WTC11 (cell line): Measurements from ENCODE around the gene ITM2C. TPM values are rescaled to one million over a fixed set of nuclear protein-coding genes. Genes with fewer than 3 reads are reported as not detected.
A peak's percentile ranks its signal among the peaks of the same experiment; 100 is the strongest.

Experiments
- ATAC-seq: fragments of 200-7000 bp; cut with Tn5 transposase; 2 replicates; pipeline ENCODE4 v1.10.0; 2021; ENCODE audit warnings: mild to moderate bottlenecking, moderate library complexity
- CTCF ChIA-PET: fragments of 300-600 bp; sonication (Branson Sonifier 250); formaldehyde crosslinking; loops from one replicate; lab custom pipeline; 2021; ENCODE audit warnings: antibody characterized with exemption; lab: Charles Lee
- POLR2A ChIA-PET: fragments of 350-600 bp; sonication (Branson Sonifier 250); formaldehyde crosslinking; loops from one replicate; lab custom pipeline; 2021; ENCODE audit warnings: antibody characterized with exemption; lab: Charles Lee
- DNase-seq: peaks from one replicate; pipeline ENCODE4 v3.0.0; 2021; ENCODE audit warnings: low spot score
- H3K27ac Mint-ChIP-seq: 2 replicates; pipeline ENCODE4 v1.8.0; 2021; ENCODE audit warnings: mixed read lengths
- H3K27me3 Mint-ChIP-seq: 2 replicates; pipeline ENCODE4 v1.8.0; 2021; ENCODE audit warnings: low read depth, mild to moderate bottlenecking, moderate library complexity, mixed read lengths
- H3K36me3 Mint-ChIP-seq: 2 replicates; pipeline ENCODE4 v1.8.0; 2021; ENCODE audit warnings: mixed read lengths
- H3K4me1 Mint-ChIP-seq: 2 replicates; pipeline ENCODE4 v1.8.0; 2022; ENCODE audit warnings: mixed read lengths
- H3K4me3 Mint-ChIP-seq: 2 replicates; pipeline ENCODE4 v1.8.0; 2021; ENCODE audit warnings: mild to moderate bottlenecking, moderate library complexity, mixed read lengths
- H3K9me3 Mint-ChIP-seq: 2 replicates; pipeline ENCODE4 v1.8.0; 2021; ENCODE audit warnings: mixed read lengths
- ESRRA ChIP-seq: sonication (generic); formaldehyde crosslinking; IDR thresholded peaks from 2 replicates; pipeline ENCODE4 v1.8.1; 2022; ENCODE audit warnings: mild to moderate bottlenecking, missing genetic modification reagents, borderline replicate concordance
- FOXP1 ChIP-seq: sonication (generic); formaldehyde crosslinking; IDR thresholded peaks from 2 replicates; pipeline ENCODE4 v1.8.0; 2022; ENCODE audit warnings: missing genetic modification reagents, mild to moderate bottlenecking, moderate library complexity, borderline replicate concordance
- KAT7 ChIP-seq: sonication (generic); formaldehyde crosslinking; IDR thresholded peaks from 2 replicates; pipeline ENCODE4 v1.8.1; 2023; ENCODE audit warnings: missing genetic modification reagents, mild to moderate bottlenecking, borderline replicate concordance
- SMAD3 ChIP-seq: sonication (generic); formaldehyde crosslinking; IDR thresholded peaks from 2 replicates; pipeline ENCODE4 v1.8.0; 2022; ENCODE audit warnings: missing genetic modification reagents, mild to moderate bottlenecking, borderline replicate concordance
- SMAD4 ChIP-seq: sonication (generic); formaldehyde crosslinking; IDR thresholded peaks from 2 replicates; pipeline ENCODE4 v1.8.0; 2022; ENCODE audit warnings: mild to moderate bottlenecking, missing genetic modification reagents
- TCF7 ChIP-seq: sonication (generic); formaldehyde crosslinking; IDR thresholded peaks from 2 replicates; pipeline ENCODE4 v1.8.0; 2022; ENCODE audit warnings: mild to moderate bottlenecking, low read depth, missing genetic modification reagents, moderate library complexity
- ZNF121 ChIP-seq: sonication (generic); formaldehyde crosslinking; IDR thresholded peaks from 2 replicates; pipeline ENCODE4 v1.8.0; 2023; ENCODE audit warnings: missing genetic modification reagents
- total RNA-seq: library from RNA; stranded (reverse); gene quantifications from 3 replicates; pipeline ENCODE4 v1.2.3, GENCODE V29; 2021
- TF ChIP-seq, protein P1 (sequence below): fragments of 200-600 bp; IDR thresholded peaks from 2 replicates; pipeline ENCODE4 v1.8.0; 2022; ENCODE audit warnings: antibody characterized with exemption
- TF ChIP-seq, protein P2 (sequence below): sonication (generic); formaldehyde crosslinking; conservative IDR thresholded peaks from 2 replicates; pipeline ENCODE4 v1.8.1; 2022; ENCODE audit warnings: mild to moderate bottlenecking, missing genetic modification reagents
- TF ChIP-seq, protein P3 (sequence below): sonication (generic); formaldehyde crosslinking; IDR thresholded peaks from 2 replicates; pipeline ENCODE4 v1.8.1; 2023; ENCODE audit warnings: mild to moderate bottlenecking, missing genetic modification reagents, borderline replicate concordance
- TF ChIP-seq, protein P4 (sequence below): sonication (generic); formaldehyde crosslinking; IDR thresholded peaks from 2 replicates; pipeline ENCODE4 v1.8.0; 2022; ENCODE audit warnings: mild to moderate bottlenecking, missing genetic modification reagents
- TF ChIP-seq, protein P5 (sequence below): sonication (generic); formaldehyde crosslinking; conservative IDR thresholded peaks from 2 replicates; pipeline ENCODE4 v1.8.1; 2023; ENCODE audit warnings: mild to moderate bottlenecking, low read depth, missing genetic modification reagents, moderate library complexity
- TF ChIP-seq, protein P6 (sequence below): sonication (generic); formaldehyde crosslinking; IDR thresholded peaks from 2 replicates; pipeline ENCODE4 v1.8.0; 2023; ENCODE audit warnings: missing genetic modification reagents, mild to moderate bottlenecking, borderline replicate concordance

ITM2C gene
- total RNA-seq, 1 experiment from 2014 or later: 316 TPM

DNA sequence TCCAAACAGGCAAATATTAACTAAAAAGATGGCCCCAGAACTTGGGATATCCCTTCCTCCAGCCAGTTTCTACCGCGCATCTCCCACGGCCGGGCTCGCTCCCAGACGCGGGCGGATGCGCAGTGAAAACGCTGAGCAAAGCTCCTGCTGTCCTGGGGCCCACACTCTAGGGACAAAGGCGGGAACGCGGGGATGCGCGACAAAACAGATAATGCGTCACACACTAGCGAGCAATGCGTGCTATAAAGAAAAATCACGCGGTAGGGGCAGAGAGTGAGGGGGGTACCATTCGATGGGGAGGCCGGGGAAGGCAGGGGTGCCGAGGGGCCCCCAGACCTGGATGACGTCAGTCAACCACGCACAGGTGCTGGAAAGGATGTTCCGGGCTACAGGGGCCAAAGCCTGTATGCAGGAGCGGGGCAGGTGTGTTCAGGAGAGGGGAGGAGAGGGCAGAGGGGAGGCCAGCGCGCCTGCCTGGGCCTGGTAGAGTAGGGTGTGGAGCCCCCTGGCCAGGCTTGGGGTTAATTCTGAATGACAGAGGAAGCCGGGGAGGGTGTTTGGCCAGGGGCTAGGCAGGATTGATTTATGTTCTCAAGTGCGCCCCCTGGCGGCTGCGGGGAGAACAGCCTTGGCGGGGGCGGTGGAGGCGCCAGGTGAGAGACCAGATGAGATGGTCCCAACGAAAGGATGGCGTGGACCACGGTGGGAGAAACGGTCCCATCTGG, 14.9 kb upstream of the ITM2C start (continued):
- TF ChIP-seq, protein P1, sequence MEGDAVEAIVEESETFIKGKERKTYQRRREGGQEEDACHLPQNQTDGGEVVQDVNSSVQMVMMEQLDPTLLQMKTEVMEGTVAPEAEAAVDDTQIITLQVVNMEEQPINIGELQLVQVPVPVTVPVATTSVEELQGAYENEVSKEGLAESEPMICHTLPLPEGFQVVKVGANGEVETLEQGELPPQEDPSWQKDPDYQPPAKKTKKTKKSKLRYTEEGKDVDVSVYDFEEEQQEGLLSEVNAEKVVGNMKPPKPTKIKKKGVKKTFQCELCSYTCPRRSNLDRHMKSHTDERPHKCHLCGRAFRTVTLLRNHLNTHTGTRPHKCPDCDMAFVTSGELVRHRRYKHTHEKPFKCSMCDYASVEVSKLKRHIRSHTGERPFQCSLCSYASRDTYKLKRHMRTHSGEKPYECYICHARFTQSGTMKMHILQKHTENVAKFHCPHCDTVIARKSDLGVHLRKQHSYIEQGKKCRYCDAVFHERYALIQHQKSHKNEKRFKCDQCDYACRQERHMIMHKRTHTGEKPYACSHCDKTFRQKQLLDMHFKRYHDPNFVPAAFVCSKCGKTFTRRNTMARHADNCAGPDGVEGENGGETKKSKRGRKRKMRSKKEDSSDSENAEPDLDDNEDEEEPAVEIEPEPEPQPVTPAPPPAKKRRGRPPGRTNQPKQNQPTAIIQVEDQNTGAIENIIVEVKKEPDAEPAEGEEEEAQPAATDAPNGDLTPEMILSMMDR: peak; percentile 99
- no peak for TF ChIP-seq ESRRA
- TF ChIP-seq ZNF121 (CRISPR knock-in tag): peak; percentile 80
- TF ChIP-seq, protein P2, sequence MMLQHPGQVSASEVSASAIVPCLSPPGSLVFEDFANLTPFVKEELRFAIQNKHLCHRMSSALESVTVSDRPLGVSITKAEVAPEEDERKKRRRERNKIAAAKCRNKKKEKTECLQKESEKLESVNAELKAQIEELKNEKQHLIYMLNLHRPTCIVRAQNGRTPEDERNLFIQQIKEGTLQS (CRISPR knock-in tag): no peak

DNA sequence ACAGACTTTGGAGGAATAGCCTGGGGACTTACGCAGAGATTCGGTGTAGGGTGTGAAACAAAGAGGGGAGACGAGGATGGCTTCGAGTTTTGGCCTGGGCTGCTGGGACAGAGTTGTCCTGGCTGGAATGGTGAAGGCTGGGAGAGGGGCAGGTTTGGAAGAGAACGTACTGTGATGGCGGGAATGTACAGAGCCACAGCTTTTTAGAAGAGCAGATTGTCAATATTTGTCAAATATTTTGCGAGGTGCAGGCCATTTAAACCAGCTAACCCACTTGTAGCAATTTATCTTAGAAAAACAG, 14.4 kb upstream of the ITM2C start:
- H3K27ac Mint-ChIP-seq: no peak overlapping the region
- CTCF ChIA-PET: interaction anchor here (0.9 to 5.0 kb wide), 7 partner anchors 11 to 137 kb away, joined by 3 to 40 read pairs (median 8); partner anchors contain the start of gene ITM2C
- DNase-seq: no peak

DNA sequence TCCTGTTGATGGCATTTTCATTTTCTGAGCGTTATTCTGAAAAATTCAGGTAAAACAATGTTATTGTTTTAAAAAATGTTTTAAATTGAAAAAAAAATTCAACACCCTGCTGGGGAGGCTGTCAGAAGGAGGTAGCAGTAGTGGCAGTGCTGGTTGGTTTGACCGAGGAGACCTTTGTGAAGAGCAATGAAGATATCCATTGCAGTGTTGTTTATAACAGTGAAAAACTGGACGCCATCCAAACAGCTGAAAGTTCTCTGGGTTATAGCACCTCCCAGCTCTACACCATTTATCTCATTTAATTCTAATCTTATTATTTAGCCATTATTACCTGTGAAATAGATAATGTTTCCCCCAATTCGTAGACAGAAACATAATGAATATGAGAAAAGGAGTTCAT, 12.6 kb upstream of the ITM2C start:
- H3K36me3 Mint-ChIP-seq: peaks cover 2% of the 10 kb centered on the region; the same call in 1 of the 2 replicates
- CTCF ChIA-PET: interaction anchor here (1.9 to 2.1 kb wide), 2 partner anchors 9 to 28 kb away, joined by 10 read pairs; no protein-coding TSS in a partner anchor
- ATAC-seq (no peak), DNase-seq (no peak)
- no peaks in the 10 kb centered on the region; the same call in 1 of the 2 replicates for H3K9me3 Mint-ChIP-seq
- no peak overlapping the region for H3K27ac Mint-ChIP-seq
- no peak overlapping the region for H3K4me3 Mint-ChIP-seq
- H3K27me3 Mint-ChIP-seq: peaks cover 18% of the 10 kb centered on the region
- POLR2A ChIA-PET: no interaction called here
- H3K4me1 Mint-ChIP-seq: peaks cover 13% of the 10 kb centered on the region
- TF ChIP-seq, protein P3, sequence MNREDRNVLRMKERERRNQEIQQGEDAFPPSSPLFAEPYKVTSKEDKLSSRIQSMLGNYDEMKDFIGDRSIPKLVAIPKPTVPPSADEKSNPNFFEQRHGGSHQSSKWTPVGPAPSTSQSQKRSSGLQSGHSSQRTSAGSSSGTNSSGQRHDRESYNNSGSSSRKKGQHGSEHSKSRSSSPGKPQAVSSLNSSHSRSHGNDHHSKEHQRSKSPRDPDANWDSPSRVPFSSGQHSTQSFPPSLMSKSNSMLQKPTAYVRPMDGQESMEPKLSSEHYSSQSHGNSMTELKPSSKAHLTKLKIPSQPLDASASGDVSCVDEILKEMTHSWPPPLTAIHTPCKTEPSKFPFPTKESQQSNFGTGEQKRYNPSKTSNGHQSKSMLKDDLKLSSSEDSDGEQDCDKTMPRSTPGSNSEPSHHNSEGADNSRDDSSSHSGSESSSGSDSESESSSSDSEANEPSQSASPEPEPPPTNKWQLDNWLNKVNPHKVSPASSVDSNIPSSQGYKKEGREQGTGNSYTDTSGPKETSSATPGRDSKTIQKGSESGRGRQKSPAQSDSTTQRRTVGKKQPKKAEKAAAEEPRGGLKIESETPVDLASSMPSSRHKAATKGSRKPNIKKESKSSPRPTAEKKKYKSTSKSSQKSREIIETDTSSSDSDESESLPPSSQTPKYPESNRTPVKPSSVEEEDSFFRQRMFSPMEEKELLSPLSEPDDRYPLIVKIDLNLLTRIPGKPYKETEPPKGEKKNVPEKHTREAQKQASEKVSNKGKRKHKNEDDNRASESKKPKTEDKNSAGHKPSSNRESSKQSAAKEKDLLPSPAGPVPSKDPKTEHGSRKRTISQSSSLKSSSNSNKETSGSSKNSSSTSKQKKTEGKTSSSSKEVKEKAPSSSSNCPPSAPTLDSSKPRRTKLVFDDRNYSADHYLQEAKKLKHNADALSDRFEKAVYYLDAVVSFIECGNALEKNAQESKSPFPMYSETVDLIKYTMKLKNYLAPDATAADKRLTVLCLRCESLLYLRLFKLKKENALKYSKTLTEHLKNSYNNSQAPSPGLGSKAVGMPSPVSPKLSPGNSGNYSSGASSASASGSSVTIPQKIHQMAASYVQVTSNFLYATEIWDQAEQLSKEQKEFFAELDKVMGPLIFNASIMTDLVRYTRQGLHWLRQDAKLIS (CRISPR knock-in tag): no peak
- TF ChIP-seq FOXP1 (CRISPR knock-in tag) (no peak), SMAD3 (CRISPR knock-in tag) (no peak), SMAD4 (CRISPR knock-in tag) (no peak), TCF7 (CRISPR knock-in tag) (no peak)
- TF ChIP-seq, protein P4, sequence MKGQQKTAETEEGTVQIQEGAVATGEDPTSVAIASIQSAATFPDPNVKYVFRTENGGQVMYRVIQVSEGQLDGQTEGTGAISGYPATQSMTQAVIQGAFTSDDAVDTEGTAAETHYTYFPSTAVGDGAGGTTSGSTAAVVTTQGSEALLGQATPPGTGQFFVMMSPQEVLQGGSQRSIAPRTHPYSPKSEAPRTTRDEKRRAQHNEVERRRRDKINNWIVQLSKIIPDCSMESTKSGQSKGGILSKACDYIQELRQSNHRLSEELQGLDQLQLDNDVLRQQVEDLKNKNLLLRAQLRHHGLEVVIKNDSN (CRISPR knock-in tag): no peak

More for the DNA sequence above, 14.4 kb upstream of the ITM2C start:
- ATAC-seq: no peak; the same call in 1 of the 2 replicates
- H3K9me3 Mint-ChIP-seq: peaks cover 16% of the 10 kb centered on the region
- POLR2A ChIA-PET: no interaction called here
- H3K36me3 Mint-ChIP-seq: peaks cover 2% of the 10 kb centered on the region; the same call in 1 of the 2 replicates
- H3K4me1 Mint-ChIP-seq: peaks cover 13% of the 10 kb centered on the region
- peaks cover 22% of the 10 kb centered on the region for H3K27me3 Mint-ChIP-seq
- TF ChIP-seq SMAD4 (CRISPR knock-in tag) (no peak), FOXP1 (CRISPR knock-in tag) (no peak), KAT7 (CRISPR knock-in tag) (no peak)
- TF ChIP-seq, protein P5, sequence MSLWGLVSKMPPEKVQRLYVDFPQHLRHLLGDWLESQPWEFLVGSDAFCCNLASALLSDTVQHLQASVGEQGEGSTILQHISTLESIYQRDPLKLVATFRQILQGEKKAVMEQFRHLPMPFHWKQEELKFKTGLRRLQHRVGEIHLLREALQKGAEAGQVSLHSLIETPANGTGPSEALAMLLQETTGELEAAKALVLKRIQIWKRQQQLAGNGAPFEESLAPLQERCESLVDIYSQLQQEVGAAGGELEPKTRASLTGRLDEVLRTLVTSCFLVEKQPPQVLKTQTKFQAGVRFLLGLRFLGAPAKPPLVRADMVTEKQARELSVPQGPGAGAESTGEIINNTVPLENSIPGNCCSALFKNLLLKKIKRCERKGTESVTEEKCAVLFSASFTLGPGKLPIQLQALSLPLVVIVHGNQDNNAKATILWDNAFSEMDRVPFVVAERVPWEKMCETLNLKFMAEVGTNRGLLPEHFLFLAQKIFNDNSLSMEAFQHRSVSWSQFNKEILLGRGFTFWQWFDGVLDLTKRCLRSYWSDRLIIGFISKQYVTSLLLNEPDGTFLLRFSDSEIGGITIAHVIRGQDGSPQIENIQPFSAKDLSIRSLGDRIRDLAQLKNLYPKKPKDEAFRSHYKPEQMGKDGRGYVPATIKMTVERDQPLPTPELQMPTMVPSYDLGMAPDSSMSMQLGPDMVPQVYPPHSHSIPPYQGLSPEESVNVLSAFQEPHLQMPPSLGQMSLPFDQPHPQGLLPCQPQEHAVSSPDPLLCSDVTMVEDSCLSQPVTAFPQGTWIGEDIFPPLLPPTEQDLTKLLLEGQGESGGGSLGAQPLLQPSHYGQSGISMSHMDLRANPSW (CRISPR knock-in tag): no peak
- TF ChIP-seq, protein P6, sequence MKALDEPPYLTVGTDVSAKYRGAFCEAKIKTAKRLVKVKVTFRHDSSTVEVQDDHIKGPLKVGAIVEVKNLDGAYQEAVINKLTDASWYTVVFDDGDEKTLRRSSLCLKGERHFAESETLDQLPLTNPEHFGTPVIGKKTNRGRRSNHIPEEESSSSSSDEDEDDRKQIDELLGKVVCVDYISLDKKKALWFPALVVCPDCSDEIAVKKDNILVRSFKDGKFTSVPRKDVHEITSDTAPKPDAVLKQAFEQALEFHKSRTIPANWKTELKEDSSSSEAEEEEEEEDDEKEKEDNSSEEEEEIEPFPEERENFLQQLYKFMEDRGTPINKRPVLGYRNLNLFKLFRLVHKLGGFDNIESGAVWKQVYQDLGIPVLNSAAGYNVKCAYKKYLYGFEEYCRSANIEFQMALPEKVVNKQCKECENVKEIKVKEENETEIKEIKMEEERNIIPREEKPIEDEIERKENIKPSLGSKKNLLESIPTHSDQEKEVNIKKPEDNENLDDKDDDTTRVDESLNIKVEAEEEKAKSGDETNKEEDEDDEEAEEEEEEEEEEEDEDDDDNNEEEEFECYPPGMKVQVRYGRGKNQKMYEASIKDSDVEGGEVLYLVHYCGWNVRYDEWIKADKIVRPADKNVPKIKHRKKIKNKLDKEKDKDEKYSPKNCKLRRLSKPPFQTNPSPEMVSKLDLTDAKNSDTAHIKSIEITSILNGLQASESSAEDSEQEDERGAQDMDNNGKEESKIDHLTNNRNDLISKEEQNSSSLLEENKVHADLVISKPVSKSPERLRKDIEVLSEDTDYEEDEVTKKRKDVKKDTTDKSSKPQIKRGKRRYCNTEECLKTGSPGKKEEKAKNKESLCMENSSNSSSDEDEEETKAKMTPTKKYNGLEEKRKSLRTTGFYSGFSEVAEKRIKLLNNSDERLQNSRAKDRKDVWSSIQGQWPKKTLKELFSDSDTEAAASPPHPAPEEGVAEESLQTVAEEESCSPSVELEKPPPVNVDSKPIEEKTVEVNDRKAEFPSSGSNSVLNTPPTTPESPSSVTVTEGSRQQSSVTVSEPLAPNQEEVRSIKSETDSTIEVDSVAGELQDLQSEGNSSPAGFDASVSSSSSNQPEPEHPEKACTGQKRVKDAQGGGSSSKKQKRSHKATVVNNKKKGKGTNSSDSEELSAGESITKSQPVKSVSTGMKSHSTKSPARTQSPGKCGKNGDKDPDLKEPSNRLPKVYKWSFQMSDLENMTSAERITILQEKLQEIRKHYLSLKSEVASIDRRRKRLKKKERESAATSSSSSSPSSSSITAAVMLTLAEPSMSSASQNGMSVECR: no peak
- TF ChIP-seq, all 79 proteins: peak for 0
- peak overlapping the region; percentile 12; the same call in 1 of the 2 replicates for H3K4me3 Mint-ChIP-seq
